Gastrocnemius medialis (tissue), 4 donors: ENCODE data around the gene GLRA1. TPM values are rescaled to one million over a fixed set of nuclear protein-coding genes. Genes with fewer than 3 reads are reported as not detected.

Experiments used
- ATAC-seq, 2 donors: fragments of 150-250 bp; one replicate each; pipeline ENCODE4 v1.9.1; 2016
- DNase-seq, 2 donors: peaks; one replicate each; pipeline ENCODE4 v3.0.0-alpha.2; 2019
- H3K27ac ChIP-seq, 4 donors: fragments of 200-600 bp; sonication (generic); 1 replicate in 1 of 4; 2 replicates in 3 of 4; pipeline ENCODE4 v1.5.1; 2016 to 2018; ENCODE audit warnings: mild to moderate bottlenecking in 2 of 4, moderate library complexity in 1 of 4
- H3K27me3 ChIP-seq, 3 donors: fragments of 200-600 bp; sonication (generic) in 2 of 3; 1 replicate in 1 of 3; 2 replicates in 2 of 3; pipeline versions ENCODE4 v1.5.1 to v1.6.0; 2016 to 2019; ENCODE audit warnings: mild to moderate bottlenecking in 1 of 3, moderate library complexity in 1 of 3
- H3K36me3 ChIP-seq, 2 donors: fragments of 200-600 bp; sonication (generic) in 1 of 2; one replicate each; pipeline ENCODE4 v1.5.1; 2017 to 2018
- H3K4me1 ChIP-seq, 2 donors: fragments of 200-600 bp; sonication (generic) in 1 of 2; one replicate each; pipeline ENCODE4 v1.5.1; 2016 to 2017; ENCODE audit warnings: mild to moderate bottlenecking in 2 of 2
- H3K4me3 ChIP-seq, 4 donors: fragments of 200-600 bp; sonication (generic) in 3 of 4; 1 replicate in 1 of 4; 2 replicates in 3 of 4; pipeline ENCODE4 v1.5.1; 2016 to 2019; ENCODE audit warnings: mild to moderate bottlenecking in 2 of 4
- H3K9me3 ChIP-seq, 3 donors: fragments of 200-600 bp; sonication (generic) in 2 of 3; 1 replicate in 1 of 3; 2 replicates in 2 of 3; pipeline ENCODE4 v1.5.1; 2016 to 2019
- POLR2A ChIP-seq, 2 donors: fragments of 450-650 bp; IDR thresholded peaks; one replicate each; pipeline ENCODE4 v1.6.1; 2017; ENCODE audit warnings: antibody characterized with exemption in 2 of 2, mild to moderate bottlenecking in 2 of 2, moderate library complexity in 2 of 2
- in situ Hi-C, 4 donors: fragments of 200-750 bp; cut with MboI; loops; one replicate each; pipeline versions ENCODE4 v1.15.0 to v1.8.0; 2017; ENCODE audit warnings: low sequenced_read_pairs in 4 of 4
- intact Hi-C: fragments of 100-400 bp; cut with DNase I; formaldehyde crosslinking; loops from one replicate; pipeline ENCODE4 v1.15.1; 2023; ENCODE audit warnings: low total_unique reads
- total RNA-seq, 4 donors: library from RNA; depleted of rRNA; stranded (reverse); fragments of >200 nt; gene quantifications; one replicate each; pipeline versions ENCODE4 v1.1.0 to v1.2.3, GENCODE V29; 2016
- TF ChIP-seq, protein P1 (sequence below), 5 experiments: fragments of 450-650 bp in 3 of 5; fragments of 200-600 bp in 2 of 5; sonication (generic) in 2 of 5; IDR thresholded peaks in 4 of 5; conservative IDR thresholded peaks in 1 of 5; 1 replicate in 4 of 5; 2 replicates in 1 of 5; pipeline ENCODE4 v1.5.1; 2016 to 2019; ENCODE audit warnings: antibody characterized with exemption in 5 of 5, mild to moderate bottlenecking in 3 of 5, moderate library complexity in 3 of 5

Gene GLRA1
- total RNA-seq, 4 donors from 2014 or later, result not detected

DNA sequence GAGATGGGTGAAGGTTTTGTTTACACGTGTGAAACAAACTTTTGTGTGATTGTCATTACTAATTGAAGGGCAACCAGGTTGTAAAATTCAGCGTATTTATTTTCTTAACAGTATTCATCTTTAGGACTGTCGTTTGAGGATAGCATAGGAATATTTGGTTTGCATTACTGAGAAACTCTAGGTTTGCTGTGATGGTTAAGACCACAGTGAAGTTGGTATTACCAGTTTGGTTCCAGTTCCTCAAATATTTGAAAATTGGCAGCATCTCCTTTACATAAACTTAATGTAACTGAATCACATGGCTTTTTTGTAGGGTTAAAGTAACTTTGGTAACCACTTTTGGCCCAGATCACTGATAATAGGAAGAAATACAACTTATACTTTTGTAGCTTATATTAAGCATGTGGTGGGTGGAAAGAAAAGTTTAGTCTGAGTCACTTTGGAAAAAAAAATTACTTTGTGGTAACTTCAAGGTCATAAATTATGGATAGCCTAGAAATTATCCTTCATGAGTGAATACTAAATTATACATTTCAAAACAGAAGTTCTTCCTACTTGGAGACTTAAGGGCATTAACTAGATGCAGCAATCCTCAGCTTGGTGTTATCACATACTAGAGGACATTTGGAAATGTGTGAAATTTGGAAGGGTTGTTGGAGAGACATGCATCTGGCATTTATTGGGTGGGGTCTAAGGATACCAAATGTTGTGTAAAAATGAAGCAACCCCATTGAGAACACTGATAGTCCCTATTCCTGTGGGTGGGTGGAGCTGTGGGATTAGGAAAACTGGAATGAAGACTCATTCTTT is 119.0 kb downstream of the GLRA1 start:
- peaks cover 0 to 39% of the 10 kb centered on the region in 2 donors for H3K36me3 ChIP-seq
- H3K27me3 ChIP-seq, result no peaks in the 10 kb centered on the region
- no peak overlapping the region for H3K4me3 ChIP-seq
- peaks cover 0 to 9% of the 10 kb centered on the region in 2 donors for H3K4me1 ChIP-seq
- TF ChIP-seq, protein P1, sequence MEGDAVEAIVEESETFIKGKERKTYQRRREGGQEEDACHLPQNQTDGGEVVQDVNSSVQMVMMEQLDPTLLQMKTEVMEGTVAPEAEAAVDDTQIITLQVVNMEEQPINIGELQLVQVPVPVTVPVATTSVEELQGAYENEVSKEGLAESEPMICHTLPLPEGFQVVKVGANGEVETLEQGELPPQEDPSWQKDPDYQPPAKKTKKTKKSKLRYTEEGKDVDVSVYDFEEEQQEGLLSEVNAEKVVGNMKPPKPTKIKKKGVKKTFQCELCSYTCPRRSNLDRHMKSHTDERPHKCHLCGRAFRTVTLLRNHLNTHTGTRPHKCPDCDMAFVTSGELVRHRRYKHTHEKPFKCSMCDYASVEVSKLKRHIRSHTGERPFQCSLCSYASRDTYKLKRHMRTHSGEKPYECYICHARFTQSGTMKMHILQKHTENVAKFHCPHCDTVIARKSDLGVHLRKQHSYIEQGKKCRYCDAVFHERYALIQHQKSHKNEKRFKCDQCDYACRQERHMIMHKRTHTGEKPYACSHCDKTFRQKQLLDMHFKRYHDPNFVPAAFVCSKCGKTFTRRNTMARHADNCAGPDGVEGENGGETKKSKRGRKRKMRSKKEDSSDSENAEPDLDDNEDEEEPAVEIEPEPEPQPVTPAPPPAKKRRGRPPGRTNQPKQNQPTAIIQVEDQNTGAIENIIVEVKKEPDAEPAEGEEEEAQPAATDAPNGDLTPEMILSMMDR (IDR thresholded peaks at IDR 0.05 in 4 of 5, conservative IDR thresholded peaks at IDR 0.05 in 1 of 5), result no peak
- TF ChIP-seq POLR2A (IDR thresholded peaks at IDR 0.05), result no peak
- ATAC-seq (peak; percentile 65 to 72), DNase-seq (peak in 1 of 2 donors; percentile 25)
- H3K9me3 ChIP-seq, result no peaks in the 10 kb centered on the region
- intact Hi-C loops, result no loop called here
- in situ Hi-C loops, result no loop called here
- no peak overlapping the region for H3K27ac ChIP-seq

DNA sequence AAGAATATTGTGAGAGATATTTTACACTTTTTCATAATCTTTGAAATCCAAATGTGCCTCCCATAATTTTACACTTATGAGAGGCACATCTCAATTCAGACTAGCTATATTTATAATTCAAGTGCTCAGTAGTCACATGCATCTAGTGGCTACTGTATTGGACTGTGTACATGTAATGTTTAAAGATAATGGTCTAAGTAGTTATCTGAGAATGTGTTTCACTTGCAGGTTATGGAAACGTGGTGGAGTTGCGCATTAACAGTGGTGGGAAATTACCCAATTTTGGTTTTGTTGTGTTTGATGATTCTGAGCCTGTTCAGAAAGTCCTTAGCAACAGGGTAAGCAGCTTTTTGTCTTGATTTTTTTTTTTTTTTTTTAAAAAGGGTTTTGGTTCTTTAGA is 124.1 kb downstream of the GLRA1 start:
- H3K27me3 ChIP-seq, result no peaks in the 10 kb centered on the region
- intact Hi-C loops, result no loop called here
- no peak overlapping the region for H3K27ac ChIP-seq
- TF ChIP-seq, protein P1 (IDR thresholded peaks at IDR 0.05 in 4 of 5, conservative IDR thresholded peaks at IDR 0.05 in 1 of 5), result no peak
- TF ChIP-seq POLR2A (IDR thresholded peaks at IDR 0.05), result no peak
- H3K9me3 ChIP-seq, result no peaks in the 10 kb centered on the region
- DNase-seq (no peak), ATAC-seq (no peak)
- in situ Hi-C loops, result no loop called here
- peaks cover 0 to 4% of the 10 kb centered on the region in 2 donors for H3K4me1 ChIP-seq
- no peak overlapping the region for H3K4me3 ChIP-seq
- peaks cover 0 to 89% of the 10 kb centered on the region in 2 donors for H3K36me3 ChIP-seq

DNA sequence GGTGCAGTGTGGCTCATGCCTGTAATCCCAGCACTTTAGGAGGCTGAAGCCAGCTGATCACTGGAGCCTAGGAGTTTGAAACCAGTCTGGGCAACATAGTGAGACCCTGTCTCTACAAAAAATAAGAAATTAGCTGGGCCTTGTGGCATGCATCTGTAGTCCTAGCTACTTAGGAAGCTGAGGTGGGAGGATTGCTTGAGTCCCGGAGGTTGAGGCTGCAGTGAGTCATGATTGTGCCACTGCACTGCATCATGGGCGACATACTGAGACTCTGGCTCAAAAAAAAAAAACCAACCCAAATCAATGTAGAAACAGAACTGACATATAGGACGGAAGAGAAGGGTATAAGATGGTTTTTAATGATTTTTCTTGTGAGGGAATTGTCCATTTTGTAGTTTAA is 125.2 kb downstream of the GLRA1 start:
- intact Hi-C loops, result no loop called here
- H3K9me3 ChIP-seq, result no peaks in the 10 kb centered on the region
- peaks cover 0 to 99% of the 10 kb centered on the region in 2 donors for H3K36me3 ChIP-seq
- no peak overlapping the region for H3K4me3 ChIP-seq
- in situ Hi-C loops, result no loop called here
- no peaks in the 10 kb centered on the region for H3K27me3 ChIP-seq
- TF ChIP-seq, protein P1 (IDR thresholded peaks at IDR 0.05 in 4 of 5, conservative IDR thresholded peaks at IDR 0.05 in 1 of 5), result no peak
- TF ChIP-seq POLR2A (IDR thresholded peaks at IDR 0.05), result no peak
- DNase-seq (no peak), ATAC-seq (no peak)
- H3K27ac ChIP-seq, result no peak overlapping the region
- peaks cover 0 to 4% of the 10 kb centered on the region in 2 donors for H3K4me1 ChIP-seq

DNA sequence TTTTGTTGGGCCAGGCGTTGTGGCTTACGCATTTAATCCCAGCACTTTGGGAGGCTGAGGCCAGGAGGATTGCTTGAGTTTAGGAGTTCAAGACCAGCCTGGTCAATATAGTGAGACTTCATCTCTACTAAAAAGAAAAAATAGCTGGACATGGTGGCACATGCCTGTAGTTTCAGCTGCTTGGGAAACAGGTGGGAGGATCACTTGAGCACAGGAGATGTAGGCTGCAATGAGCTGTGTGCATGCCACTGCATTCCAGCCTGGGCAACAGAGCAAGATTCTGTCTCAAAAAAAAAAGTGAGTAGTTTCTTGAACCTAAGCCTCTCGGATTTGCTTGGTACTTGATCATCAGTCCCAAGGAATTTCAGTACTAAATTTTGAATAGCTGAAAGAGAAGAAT is 126.0 kb downstream of the GLRA1 start:
- in situ Hi-C loops, result no loop called here
- no peak for ATAC-seq
- peaks cover 0 to 99% of the 10 kb centered on the region in 2 donors for H3K36me3 ChIP-seq

More for the DNA sequence above, 126.0 kb downstream of the GLRA1 start:
- H3K4me3 ChIP-seq, result no peak overlapping the region
- peaks cover 0 to 4% of the 10 kb centered on the region in 2 donors for H3K4me1 ChIP-seq
- no peak overlapping the region for H3K27ac ChIP-seq
- intact Hi-C loops, result no loop called here
- H3K27me3 ChIP-seq, result no peaks in the 10 kb centered on the region
- H3K9me3 ChIP-seq, result no peaks in the 10 kb centered on the region
- DNase-seq, result no peak
- no peak for TF ChIP-seq POLR2A (IDR thresholded peaks at IDR 0.05)
- TF ChIP-seq, protein P1 (IDR thresholded peaks at IDR 0.05 in 4 of 5, conservative IDR thresholded peaks at IDR 0.05 in 1 of 5), result no peak
